Right atrium auricular region (tissue), 2 donors: ENCODE results near the gene OIT3. TPM values are rescaled to one million over a fixed set of nuclear protein-coding genes. Genes with fewer than 3 reads are reported as not detected.

Experiments used
- DNase-seq: peaks from one replicate; pipeline ENCODE4 v3.0.0-alpha.2; 2019; ENCODE audit warnings: low spot score
- H3K27ac ChIP-seq, 2 donors: fragments of 200-600 bp; sonication (generic); 1 replicate in 1 of 2; 2 replicates in 1 of 2; pipeline ENCODE4 v1.5.1; 2016 to 2019
- H3K27me3 ChIP-seq, 2 donors: fragments of 200-600 bp; sonication (generic); one replicate each; pipeline versions ENCODE4 v1.5.1 to v1.6.0; 2017 to 2019
- H3K36me3 ChIP-seq: fragments of 200-600 bp; sonication (generic); one replicate; pipeline ENCODE4 v1.5.1; 2016
- H3K4me1 ChIP-seq, 2 donors: fragments of 200-600 bp; sonication (generic); one replicate each; pipeline versions ENCODE4 v1.5.1 to v1.6.0; 2017 to 2019
- H3K4me3 ChIP-seq, 2 donors: fragments of 200-600 bp; sonication (generic); 1 replicate in 1 of 2; 2 replicates in 1 of 2; pipeline ENCODE4 v1.5.1; 2017 to 2019; ENCODE audit warnings: mild to moderate bottlenecking in 1 of 2, moderate library complexity in 1 of 2
- H3K9me3 ChIP-seq, 2 donors: fragments of 200-600 bp; sonication (generic); one replicate each; pipeline ENCODE4 v1.5.1; 2019
- total RNA-seq, 2 donors: library from RNA; depleted of rRNA; stranded (reverse); fragments of >200 nt; gene quantifications; one replicate each; pipeline ENCODE4 v1.1.0, GENCODE V29; 2016
- TF ChIP-seq, protein P1 (sequence below), 2 donors: fragments of 200-600 bp; sonication (generic); IDR thresholded peaks; one replicate each; pipeline ENCODE4 v1.5.1; 2019; ENCODE audit warnings: antibody characterized with exemption in 2 of 2

Gene OIT3
- total RNA-seq, 2 donors from 2014 or later = 0.30 to 0.67 TPM

DNA sequence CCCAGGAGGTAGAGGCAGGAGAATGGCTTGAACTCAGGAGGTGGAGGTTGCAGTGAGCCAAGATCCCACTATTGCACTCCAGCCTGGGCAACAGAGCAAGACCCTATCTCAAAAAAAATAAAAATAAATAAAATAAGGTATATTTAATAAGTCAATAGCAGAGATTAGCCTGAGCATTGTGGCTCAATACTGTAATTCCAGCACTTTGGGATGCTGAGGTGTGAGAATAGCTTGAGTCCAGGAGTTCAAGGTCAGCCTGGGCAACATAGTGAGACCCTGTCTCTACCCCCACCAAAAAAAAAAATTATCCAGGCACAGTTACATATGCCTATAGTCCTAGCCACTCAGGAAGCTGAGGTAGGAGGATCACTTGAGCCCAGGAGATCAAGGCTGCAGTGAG, 38.4 kb upstream of the OIT3 start:
- no peaks in the 10 kb centered on the region for H3K36me3 ChIP-seq
- no peak for DNase-seq
- H3K4me3 ChIP-seq = no peak overlapping the region
- H3K4me1 ChIP-seq = no peaks in the 10 kb centered on the region
- TF ChIP-seq, protein P1, sequence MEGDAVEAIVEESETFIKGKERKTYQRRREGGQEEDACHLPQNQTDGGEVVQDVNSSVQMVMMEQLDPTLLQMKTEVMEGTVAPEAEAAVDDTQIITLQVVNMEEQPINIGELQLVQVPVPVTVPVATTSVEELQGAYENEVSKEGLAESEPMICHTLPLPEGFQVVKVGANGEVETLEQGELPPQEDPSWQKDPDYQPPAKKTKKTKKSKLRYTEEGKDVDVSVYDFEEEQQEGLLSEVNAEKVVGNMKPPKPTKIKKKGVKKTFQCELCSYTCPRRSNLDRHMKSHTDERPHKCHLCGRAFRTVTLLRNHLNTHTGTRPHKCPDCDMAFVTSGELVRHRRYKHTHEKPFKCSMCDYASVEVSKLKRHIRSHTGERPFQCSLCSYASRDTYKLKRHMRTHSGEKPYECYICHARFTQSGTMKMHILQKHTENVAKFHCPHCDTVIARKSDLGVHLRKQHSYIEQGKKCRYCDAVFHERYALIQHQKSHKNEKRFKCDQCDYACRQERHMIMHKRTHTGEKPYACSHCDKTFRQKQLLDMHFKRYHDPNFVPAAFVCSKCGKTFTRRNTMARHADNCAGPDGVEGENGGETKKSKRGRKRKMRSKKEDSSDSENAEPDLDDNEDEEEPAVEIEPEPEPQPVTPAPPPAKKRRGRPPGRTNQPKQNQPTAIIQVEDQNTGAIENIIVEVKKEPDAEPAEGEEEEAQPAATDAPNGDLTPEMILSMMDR (IDR thresholded peaks at IDR 0.05) = no peak
- H3K27ac ChIP-seq = no peak overlapping the region
- peaks cover 0 to 10% of the 10 kb centered on the region in 2 donors for H3K9me3 ChIP-seq
- no peaks in the 10 kb centered on the region for H3K27me3 ChIP-seq

DNA sequence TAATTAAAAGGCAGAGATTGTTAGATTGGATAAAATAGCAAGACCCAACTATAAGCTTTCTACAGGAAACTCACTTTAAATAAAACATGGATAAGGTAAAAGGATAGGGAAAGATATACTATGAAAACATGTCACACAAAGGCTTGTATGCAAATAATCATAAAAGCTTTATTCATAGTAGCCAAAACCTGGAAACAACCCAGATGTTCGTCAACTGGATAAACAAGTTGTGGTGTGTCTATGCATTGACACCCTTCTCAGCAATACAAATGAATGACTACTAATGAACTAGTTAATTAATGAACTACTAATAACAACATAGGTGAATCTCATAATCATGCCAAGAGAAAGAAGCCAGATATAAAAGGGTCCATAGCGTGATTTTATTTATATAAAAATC, 37.7 kb upstream of the OIT3 start:
- DNase-seq = no peak
- H3K27me3 ChIP-seq = no peaks in the 10 kb centered on the region
- no peaks in the 10 kb centered on the region for H3K4me1 ChIP-seq
- peaks cover 3% of the 10 kb centered on the region for H3K36me3 ChIP-seq
- TF ChIP-seq, protein P1 (IDR thresholded peaks at IDR 0.05) = no peak
- no peak overlapping the region for H3K27ac ChIP-seq
- H3K9me3 ChIP-seq = peaks cover 0 to 10% of the 10 kb centered on the region in 2 donors
- no peak overlapping the region for H3K4me3 ChIP-seq

DNA sequence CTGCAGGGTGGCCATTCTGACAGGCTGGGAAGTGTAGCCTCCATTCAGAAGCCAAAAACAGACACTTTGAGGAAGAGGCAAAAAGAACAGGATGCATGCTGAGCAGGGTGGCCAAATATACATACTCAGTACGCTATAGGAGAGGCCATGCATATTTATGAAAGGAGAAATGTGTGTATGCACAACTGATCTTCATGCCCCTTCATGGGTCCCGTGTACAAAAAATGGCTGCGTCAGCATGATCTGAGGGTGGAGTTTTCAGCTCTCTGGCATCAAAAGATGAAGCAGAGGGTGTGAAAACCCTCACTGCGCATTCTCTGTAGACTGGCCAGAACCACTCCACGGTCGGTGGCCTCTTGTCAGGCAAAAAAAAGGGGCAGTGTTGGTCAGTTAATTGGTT, 35.5 kb upstream of the OIT3 start:
- Histone ChIP-seq H3K36me3 (peaks cover 15% of the 10 kb centered on the region), H3K4me3 (no peak overlapping the region), H3K9me3 (peaks cover 0 to 2% of the 10 kb centered on the region in 2 donors), H3K27ac (no peak overlapping the region), H3K4me1 (no peaks in the 10 kb centered on the region), H3K27me3 (no peaks in the 10 kb centered on the region)
- TF ChIP-seq, protein P1 (IDR thresholded peaks at IDR 0.05) = no peak
- DNase-seq = no peak

DNA sequence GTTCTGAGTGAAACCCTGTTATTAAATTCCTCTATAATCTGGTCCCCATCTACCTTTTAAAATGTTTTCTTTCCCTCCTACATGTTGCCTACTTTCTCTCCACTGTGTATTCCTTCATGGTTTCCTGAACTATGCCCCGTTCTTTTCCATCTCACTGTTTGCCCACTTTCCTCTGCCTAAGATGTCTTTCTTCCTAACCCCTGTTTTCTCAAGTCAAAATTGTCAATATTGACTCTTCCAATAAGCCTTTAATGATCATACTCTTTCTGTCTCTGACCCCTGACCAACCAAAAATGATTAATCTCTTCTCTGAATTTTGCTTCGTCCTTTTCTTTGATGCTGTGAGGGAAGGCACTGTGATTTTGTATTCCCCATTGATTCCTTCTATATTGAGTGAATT, 30.6 kb upstream of the OIT3 start:
- Histone ChIP-seq H3K36me3 (peaks cover 15% of the 10 kb centered on the region), H3K27ac (no peak overlapping the region), H3K27me3 (no peaks in the 10 kb centered on the region), H3K4me3 (no peak overlapping the region), H3K9me3 (no peaks in the 10 kb centered on the region), H3K4me1 (no peaks in the 10 kb centered on the region)
- TF ChIP-seq, protein P1 (IDR thresholded peaks at IDR 0.05) = no peak
- no peak for DNase-seq

DNA sequence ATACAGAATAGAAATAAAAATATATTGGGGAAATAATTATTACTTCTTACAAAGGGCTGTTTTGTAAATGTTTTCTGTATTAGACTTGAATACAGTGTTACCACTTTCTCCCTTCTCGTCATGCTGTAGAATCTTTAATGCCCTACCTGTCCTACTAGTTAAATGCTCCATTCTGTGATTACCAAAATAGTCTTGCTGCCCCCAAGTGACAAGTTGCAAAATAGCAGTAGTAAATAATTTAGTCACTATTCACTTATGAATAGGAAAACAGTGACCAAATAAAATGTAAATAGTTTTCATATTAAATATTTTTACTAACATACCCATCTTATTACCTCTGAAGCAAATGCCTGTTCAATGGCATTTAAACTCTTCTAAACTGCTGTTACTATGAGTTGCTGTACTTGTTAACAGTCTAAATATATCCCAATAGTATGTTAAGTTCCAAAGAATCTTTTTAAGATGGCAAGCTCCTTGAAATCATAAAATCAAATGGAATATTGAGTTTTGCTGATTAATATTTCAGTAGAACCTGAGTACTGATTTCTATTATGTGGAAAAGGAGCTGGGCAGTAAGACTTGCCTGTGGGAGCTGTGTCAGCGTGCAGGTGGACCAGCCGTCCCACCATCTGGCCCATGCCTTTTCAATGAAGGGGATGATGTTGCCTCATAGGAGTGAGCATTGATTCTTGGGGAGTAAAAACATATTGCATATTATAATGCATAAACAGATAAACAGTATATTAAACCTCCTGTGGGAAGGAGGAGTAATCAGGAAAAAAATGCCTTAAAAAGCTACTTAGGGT, 18.1 kb upstream of the OIT3 start:
- Histone ChIP-seq H3K27ac (no peak overlapping the region), H3K27me3 (no peaks in the 10 kb centered on the region), H3K36me3 (no peaks in the 10 kb centered on the region), H3K4me1 (no peaks in the 10 kb centered on the region), H3K4me3 (no peak overlapping the region), H3K9me3 (no peaks in the 10 kb centered on the region)
- TF ChIP-seq, protein P1 (IDR thresholded peaks at IDR 0.05) = peak in 1 of 2 donors; percentile 64
- no peak for DNase-seq

DNA sequence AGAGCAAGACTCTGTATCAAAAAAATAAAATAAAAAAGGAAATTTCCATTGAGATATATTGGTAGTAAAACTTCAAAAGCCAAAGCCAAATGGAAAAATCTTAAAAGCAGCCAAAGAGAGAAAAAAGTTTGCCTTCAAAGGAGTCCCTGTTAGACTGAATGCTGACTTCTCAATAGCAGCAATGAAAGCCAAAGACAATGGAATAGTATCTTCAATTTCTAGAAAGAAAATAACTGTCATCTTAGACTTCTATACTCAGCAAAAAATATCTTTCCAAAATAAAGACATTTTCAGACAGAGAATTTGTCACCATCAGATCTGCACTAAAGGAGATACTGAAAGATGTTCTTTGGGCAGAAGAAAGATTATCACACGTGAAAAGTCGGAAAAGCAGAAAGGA, 14.3 kb upstream of the OIT3 start:
- no peak for DNase-seq
- H3K27ac ChIP-seq = no peak overlapping the region
- H3K36me3 ChIP-seq = no peaks in the 10 kb centered on the region
- H3K4me3 ChIP-seq = no peak overlapping the region
- H3K4me1 ChIP-seq = no peaks in the 10 kb centered on the region
- no peaks in the 10 kb centered on the region for H3K27me3 ChIP-seq
- no peaks in the 10 kb centered on the region for H3K9me3 ChIP-seq
- TF ChIP-seq, protein P1 (IDR thresholded peaks at IDR 0.05) = no peak
